Activated T-helper 2 cell treated with anti-CD3 and anti-CD28 coated beads, Interferon-gamma antibody, Interleukin-2, Interleukin-4, amounts not matched to agents 10 μg/mL and 5 μg/mL and 100 μg/mL, durations not matched to agents 14 hours and 24 hours and 36 hours (primary cell): ENCODE data around the gene RNASE7. TPM values are rescaled to one million over a fixed set of nuclear protein-coding genes. Genes with fewer than 3 reads are reported as not detected.
"Not testable (repeated sequence)": the region's sequence is repeated elsewhere in the genome, so short reads cannot be mapped to it uniquely, and the experiment has no call there.

Source experiments
- DNase-seq: peaks from one replicate; pipeline ENCODE4 v3.0.0; 2021; ENCODE audit warnings: low spot score
- H3K27ac Mint-ChIP-seq: one replicate; pipeline ENCODE4 v1.8.0; 2021; ENCODE audit warnings: mixed read lengths
- H3K27me3 Mint-ChIP-seq: one replicate; pipeline ENCODE4 v1.8.0; 2021; ENCODE audit warnings: low read depth, mixed read lengths
- H3K36me3 Mint-ChIP-seq: one replicate; pipeline ENCODE4 v1.8.0; 2021; ENCODE audit warnings: low read depth, mixed read lengths
- H3K4me1 Mint-ChIP-seq: one replicate; pipeline ENCODE4 v1.8.0; 2021; ENCODE audit warnings: low read depth, mixed read lengths
- H3K4me3 Mint-ChIP-seq: one replicate; pipeline ENCODE4 v1.8.0; 2021; ENCODE audit warnings: low read depth, mild to moderate bottlenecking, moderate library complexity, mixed read lengths
- H3K9me3 Mint-ChIP-seq: one replicate; pipeline ENCODE4 v1.8.0; 2021; ENCODE audit warnings: mixed read lengths
- intact Hi-C: fragments of 100-400 bp; cut with micrococcal nuclease; formaldehyde crosslinking; loops from one replicate; pipeline ENCODE4 v1.15.1; 2023
- total RNA-seq: library from RNA; stranded (reverse); gene quantifications from 2 replicates; pipeline ENCODE4 v1.2.3, GENCODE V29; 2022

RNASE7 gene
- total RNA-seq, 1 donor from 2014 or later, result not detected

- peaks cover 2% of the 10 kb centered on the region for H3K4me1 Mint-ChIP-seq
- DNase-seq, result no peak
- no peaks in the 10 kb centered on the region for H3K36me3 Mint-ChIP-seq
- H3K27ac Mint-ChIP-seq, result no peak overlapping the region
- no peaks in the 10 kb centered on the region for H3K9me3 Mint-ChIP-seq
- H3K27me3 Mint-ChIP-seq, result peaks cover 27% of the 10 kb centered on the region
- intact Hi-C loops, result loop anchor here (1.0 kb wide), 1 partner anchor 26 kb away; no protein-coding TSS in a partner anchor
- H3K4me3 Mint-ChIP-seq, result no peak overlapping the region
Observed at GRCh38 chr14:21040370-21040925, 1.7 kb upstream of the RNASE7 start.

GRCh38 chr14:21040941-21041340 lies 1.2 kb upstream of the RNASE7 start:
- not testable (repeated sequence) for H3K27ac Mint-ChIP-seq, H3K4me1 Mint-ChIP-seq, H3K36me3 Mint-ChIP-seq, H3K9me3 Mint-ChIP-seq, H3K4me3 Mint-ChIP-seq, DNase-seq
- intact Hi-C loops, result loop anchor here (1.0 kb wide), 1 partner anchor 27 kb away; no protein-coding TSS in a partner anchor
- peaks cover 30% of the 10 kb centered on the region for H3K27me3 Mint-ChIP-seq

DNA sequence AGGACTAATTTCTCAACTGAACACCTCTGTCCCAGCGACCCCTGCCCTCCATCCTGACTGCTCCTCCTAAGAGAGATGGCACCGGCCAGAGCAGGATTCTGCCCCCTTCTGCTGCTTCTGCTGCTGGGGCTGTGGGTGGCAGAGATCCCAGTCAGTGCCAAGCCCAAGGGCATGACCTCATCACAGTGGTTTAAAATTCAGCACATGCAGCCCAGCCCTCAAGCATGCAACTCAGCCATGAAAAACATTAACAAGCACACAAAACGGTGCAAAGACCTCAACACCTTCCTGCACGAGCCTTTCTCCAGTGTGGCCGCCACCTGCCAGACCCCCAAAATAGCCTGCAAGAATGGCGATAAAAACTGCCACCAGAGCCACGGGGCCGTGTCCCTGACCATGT lies 756 bp downstream of the RNASE7 start:
- H3K9me3 Mint-ChIP-seq, result no peaks in the 10 kb centered on the region
- no peak for DNase-seq
- H3K4me3 Mint-ChIP-seq, result no peak overlapping the region
- no peaks in the 10 kb centered on the region for H3K36me3 Mint-ChIP-seq
- peaks cover 23% of the 10 kb centered on the region for H3K27me3 Mint-ChIP-seq
- intact Hi-C loops, result no loop called here
- H3K4me1 Mint-ChIP-seq, result peaks cover 2% of the 10 kb centered on the region
- H3K27ac Mint-ChIP-seq, result no peak overlapping the region

DNA sequence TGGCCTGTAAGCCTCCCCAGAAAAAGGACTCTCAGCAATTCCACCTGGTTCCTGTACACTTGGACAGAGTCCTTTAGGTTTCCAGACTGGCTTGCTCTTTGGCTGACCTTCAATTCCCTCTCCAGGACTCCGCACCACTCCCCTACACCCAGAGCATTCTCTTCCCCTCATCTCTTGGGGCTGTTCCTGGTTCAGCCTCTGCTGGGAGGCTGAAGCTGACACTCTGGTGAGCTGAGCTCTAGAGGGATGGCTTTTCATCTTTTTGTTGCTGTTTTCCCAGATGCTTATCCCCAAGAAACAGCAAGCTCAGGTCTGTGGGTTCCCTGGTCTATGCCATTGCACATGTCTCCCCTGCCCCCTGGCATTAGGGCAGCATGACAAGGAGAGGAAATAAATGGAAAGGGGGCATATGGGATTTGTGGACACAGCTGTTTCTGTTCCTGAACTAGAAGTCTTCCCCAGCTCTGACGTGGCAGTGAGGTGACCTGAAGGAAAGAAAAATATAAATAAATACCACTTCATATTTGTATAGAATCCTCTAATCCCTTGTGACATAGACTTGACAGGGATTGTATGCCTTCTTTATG lies 1.3 kb downstream of the RNASE7 start:
- no peak overlapping the region for H3K27ac Mint-ChIP-seq
- intact Hi-C loops, result no loop called here

DNA sequence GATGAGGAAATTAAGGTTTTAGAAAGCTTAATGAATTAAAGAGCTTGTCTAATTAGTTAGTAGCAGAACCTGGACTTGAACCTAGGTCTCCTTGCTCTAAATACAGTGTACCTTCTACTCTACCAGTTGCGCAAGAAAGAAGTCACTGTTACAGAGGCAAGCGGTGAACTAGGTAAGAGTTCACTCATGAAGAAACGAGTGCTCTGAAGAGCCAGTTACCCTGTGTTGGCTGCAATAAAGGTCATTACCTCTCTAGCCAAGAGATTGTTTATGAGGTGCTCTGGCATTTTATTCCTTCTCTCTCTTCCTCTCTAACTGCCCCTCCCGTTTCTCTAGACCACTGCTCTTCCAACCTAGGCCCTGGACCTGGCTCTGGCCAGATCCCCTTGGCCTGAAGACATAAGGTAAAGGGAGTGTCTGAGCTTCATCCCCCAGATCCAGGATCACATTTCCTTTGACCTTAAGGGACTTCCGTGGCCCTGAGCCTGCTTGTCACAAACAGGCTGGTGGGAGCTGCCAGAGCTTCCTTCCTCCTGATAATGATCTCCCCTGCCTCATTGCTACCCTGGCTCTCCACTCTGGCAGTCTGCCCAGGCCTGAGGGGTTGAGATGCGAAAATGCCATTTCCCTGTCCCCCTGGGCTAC lies 1.9 kb downstream of the RNASE7 start:
- Mint-ChIP-seq H3K27ac (no peak overlapping the region), H3K4me3 (no peak overlapping the region), H3K4me1 (peaks cover 2% of the 10 kb centered on the region), H3K27me3 (peaks cover 26% of the 10 kb centered on the region), H3K36me3 (no peaks in the 10 kb centered on the region), H3K9me3 (no peaks in the 10 kb centered on the region)
- DNase-seq, result no peak
- intact Hi-C loops, result no loop called here

More for the DNA sequence above, 1.3 kb downstream of the RNASE7 start:
- Mint-ChIP-seq H3K4me1 (peaks cover 2% of the 10 kb centered on the region), H3K4me3 (no peak overlapping the region), H3K27me3 (peaks cover 22% of the 10 kb centered on the region), H3K36me3 (no peaks in the 10 kb centered on the region), H3K9me3 (no peaks in the 10 kb centered on the region)
- no peak for DNase-seq

DNA sequence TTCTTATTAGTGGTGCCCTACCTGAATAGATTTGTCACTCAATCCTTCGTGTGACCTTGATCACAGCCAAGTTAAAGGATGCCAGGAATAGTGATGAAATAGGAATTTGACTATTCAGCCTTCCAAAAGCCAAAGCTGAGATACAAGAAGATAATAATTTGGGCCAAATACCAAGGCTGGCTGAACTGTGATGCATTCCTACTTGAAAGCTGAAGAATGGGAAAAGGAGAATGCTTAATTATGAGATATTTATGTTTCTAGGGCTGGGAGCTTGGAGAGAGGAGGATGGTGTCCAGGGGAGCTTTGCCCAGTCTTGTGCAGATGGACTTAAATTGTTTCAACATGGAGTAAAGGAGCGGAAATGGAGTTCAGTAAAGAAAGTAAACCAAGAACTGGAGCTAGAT lies 5.2 kb downstream of the RNASE7 start:
- Mint-ChIP-seq H3K36me3 (no peaks in the 10 kb centered on the region), H3K4me1 (peaks cover 4% of the 10 kb centered on the region), H3K9me3 (no peaks in the 10 kb centered on the region), H3K27ac (no peak overlapping the region), H3K4me3 (no peak overlapping the region), H3K27me3 (peaks cover 31% of the 10 kb centered on the region)
- no peak for DNase-seq
- intact Hi-C loops, result no loop called here

DNA sequence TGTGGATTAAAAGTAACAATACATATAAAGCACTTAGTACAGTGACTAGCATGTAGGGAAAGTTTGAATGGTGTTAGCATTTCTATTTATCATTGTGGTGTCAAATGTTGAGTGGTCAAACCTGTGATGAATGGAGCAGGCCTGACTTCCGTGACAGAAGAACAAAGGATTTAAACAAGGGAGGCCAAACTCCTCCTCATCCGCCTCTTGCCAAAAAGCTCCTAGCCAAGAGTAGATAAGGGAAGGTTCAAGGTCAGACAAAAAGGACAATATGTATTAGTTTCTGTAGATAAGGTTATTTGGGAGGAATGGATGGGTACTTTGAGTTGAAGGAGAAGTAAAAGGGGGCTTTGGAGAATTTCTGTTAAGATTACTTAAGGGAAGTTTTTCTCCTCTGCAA lies 6.5 kb downstream of the RNASE7 start:
- H3K27ac Mint-ChIP-seq, result no peak overlapping the region
- H3K9me3 Mint-ChIP-seq, result no peaks in the 10 kb centered on the region
- intact Hi-C loops, result no loop called here
- H3K27me3 Mint-ChIP-seq, result peaks cover 29% of the 10 kb centered on the region
- H3K4me1 Mint-ChIP-seq, result peaks cover 4% of the 10 kb centered on the region
- H3K36me3 Mint-ChIP-seq, result no peaks in the 10 kb centered on the region
- DNase-seq, result no peak
- H3K4me3 Mint-ChIP-seq, result no peak overlapping the region

- Mint-ChIP-seq H3K9me3 (no peaks in the 10 kb centered on the region), H3K27me3 (peaks cover 29% of the 10 kb centered on the region), H3K27ac (no peak overlapping the region), H3K4me1 (peaks cover 2% of the 10 kb centered on the region), H3K4me3 (no peak overlapping the region), H3K36me3 (no peaks in the 10 kb centered on the region)
- no peak for DNase-seq
- intact Hi-C loops, result no loop called here
Observed at GRCh38 chr14:21049271-21049673, 7.1 kb downstream of the RNASE7 start.

DNA sequence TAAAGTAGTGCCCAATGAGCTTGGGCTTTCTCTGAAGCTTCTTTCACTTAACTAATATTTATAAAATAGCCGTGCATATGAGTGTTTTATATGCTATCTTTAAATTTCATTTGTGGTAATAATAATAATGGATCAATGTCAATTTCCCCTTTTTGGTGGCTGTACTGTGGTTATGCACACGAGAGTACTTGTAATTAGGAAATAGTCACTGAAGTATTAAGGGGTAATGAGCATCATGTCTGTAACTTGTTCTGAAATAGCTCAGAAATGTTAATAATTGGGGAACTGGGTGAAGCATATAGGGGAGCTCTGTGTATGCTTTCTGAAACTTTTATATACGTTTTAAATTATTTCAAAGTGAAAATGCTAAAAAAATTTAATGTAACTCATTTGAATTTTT lies 8.4 kb downstream of the RNASE7 start:
- H3K4me3 Mint-ChIP-seq, result no peak overlapping the region
- H3K9me3 Mint-ChIP-seq, result no peaks in the 10 kb centered on the region
- intact Hi-C loops, result no loop called here
- no peak for DNase-seq
- no peak overlapping the region for H3K27ac Mint-ChIP-seq
- H3K4me1 Mint-ChIP-seq, result peaks cover 2% of the 10 kb centered on the region
- no peaks in the 10 kb centered on the region for H3K36me3 Mint-ChIP-seq
- H3K27me3 Mint-ChIP-seq, result peaks cover 16% of the 10 kb centered on the region

DNA sequence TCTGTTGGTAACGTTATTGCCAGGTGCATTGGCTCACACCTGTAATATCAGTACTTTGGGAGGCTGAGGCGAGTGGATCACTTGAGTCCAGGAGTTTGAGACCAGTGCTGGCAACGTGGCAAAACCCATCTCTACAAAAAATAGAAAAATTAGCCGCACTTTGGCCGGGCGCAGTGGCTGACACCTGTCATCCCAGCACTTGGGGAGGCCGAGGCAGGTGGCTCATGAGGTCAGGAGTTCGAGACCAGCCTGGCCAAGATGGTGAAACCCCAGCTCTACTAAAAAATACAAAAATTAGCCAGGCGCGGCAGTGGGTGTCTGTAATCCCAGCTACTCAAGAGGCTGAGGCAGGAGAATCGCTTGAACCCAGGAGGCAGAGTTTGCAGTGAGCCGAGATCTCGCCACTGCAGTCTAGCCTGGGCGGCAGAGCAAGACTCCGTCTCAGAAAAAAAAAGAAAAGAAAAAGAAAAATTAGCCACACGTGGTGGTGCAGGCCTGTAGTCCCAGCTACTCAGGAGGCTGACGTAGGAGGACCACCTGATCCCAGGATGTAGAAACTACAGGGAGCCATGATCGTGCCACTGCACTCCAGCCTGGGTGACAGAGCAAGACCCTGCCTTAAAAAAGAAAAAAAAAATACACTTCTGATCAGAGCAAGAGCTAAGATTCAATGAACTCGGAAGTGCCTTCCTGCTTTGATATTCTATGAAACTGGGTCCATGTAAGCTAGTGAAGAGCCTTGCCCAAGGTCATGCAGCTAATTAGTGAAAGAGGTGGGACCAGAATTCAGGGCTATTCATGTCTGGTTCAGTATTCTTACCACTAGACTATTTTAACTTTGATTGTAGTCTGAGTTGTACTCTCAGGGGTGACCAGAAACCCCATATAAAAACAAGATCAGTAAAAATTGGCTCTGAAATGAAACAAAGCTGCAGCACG lies 11.3 kb downstream of the RNASE7 start:
- Mint-ChIP-seq H3K4me1 (peaks cover 2% of the 10 kb centered on the region), H3K9me3 (no peaks in the 10 kb centered on the region), H3K4me3 (no peak overlapping the region), H3K27ac (no peak overlapping the region), H3K36me3 (no peaks in the 10 kb centered on the region), H3K27me3 (peaks cover 14% of the 10 kb centered on the region)
- DNase-seq, result no peak
- intact Hi-C loops, result no loop called here

GRCh38 chr14:21054123-21054767 lies 12.1 kb downstream of the RNASE7 start:
- H3K4me1 Mint-ChIP-seq, result peaks cover 2% of the 10 kb centered on the region
- no peaks in the 10 kb centered on the region for H3K36me3 Mint-ChIP-seq
- H3K27me3 Mint-ChIP-seq, result peaks cover 8% of the 10 kb centered on the region
- no peak for DNase-seq
- no peaks in the 10 kb centered on the region for H3K9me3 Mint-ChIP-seq
- no peak overlapping the region for H3K27ac Mint-ChIP-seq
- intact Hi-C loops, result no loop called here
- no peak overlapping the region for H3K4me3 Mint-ChIP-seq

GRCh38 chr14:21054768-21055145 lies 12.6 kb downstream of the RNASE7 start:
- intact Hi-C loops, result no loop called here
- DNase-seq, result no peak
- Mint-ChIP-seq H3K27ac (no peak overlapping the region), H3K36me3 (no peaks in the 10 kb centered on the region), H3K9me3 (no peaks in the 10 kb centered on the region), H3K4me3 (no peak overlapping the region), H3K4me1 (no peaks in the 10 kb centered on the region), H3K27me3 (peaks cover 6% of the 10 kb centered on the region)
